ENCODE data around the gene PNLIPRP2.

The PNLIPRP2 gene

GRCh38 chr10:116674901-116675423, 54.2 kb downstream of the PNLIPRP2 start:
- FAIRE-seq (no peak), DNase-seq (ENCODE audit: insufficient read length, low spot score) (no peak)

- DNase-seq (ENCODE audit: insufficient read length, low spot score), result no peak
- no peak for FAIRE-seq
These were observed 55.4 kb downstream of the PNLIPRP2 start for GRCh38 chr10:116676118-116676517.

- FAIRE-seq (no peak), DNase-seq (ENCODE audit: insufficient read length, low spot score) (no peak)
These were observed 55.9 kb downstream of the PNLIPRP2 start for GRCh38 chr10:116676633-116677032.

- FAIRE-seq, result no peak
- no peak for DNase-seq (ENCODE audit: insufficient read length, low spot score)
These were observed 58.6 kb downstream of the PNLIPRP2 start for GRCh38 chr10:116679351-116679750.

- no peak for DNase-seq (ENCODE audit: insufficient read length, low spot score)
- no peak for FAIRE-seq
These were observed 62.4 kb downstream of the PNLIPRP2 start for GRCh38 chr10:116683166-116683565.

- DNase-seq (ENCODE audit: insufficient read length, low spot score), result no peak
- no peak for FAIRE-seq
These were observed 63.1 kb downstream of the PNLIPRP2 start for GRCh38 chr10:116683821-116684220.

- DNase-seq (ENCODE audit: insufficient read length, low spot score), result no peak
- FAIRE-seq, result no peak
These were observed 64.0 kb downstream of the PNLIPRP2 start for GRCh38 chr10:116684781-116685180.

GRCh38 chr10:116685807-116686206, 65.1 kb downstream of the PNLIPRP2 start:
- FAIRE-seq, result no peak
- DNase-seq (ENCODE audit: insufficient read length, low spot score), result no peak

- DNase-seq (ENCODE audit: insufficient read length, low spot score), result no peak
- no peak for FAIRE-seq
These were observed 65.9 kb downstream of the PNLIPRP2 start for GRCh38 chr10:116686632-116687031.

- no peak for DNase-seq (ENCODE audit: insufficient read length, low spot score)
- no peak for FAIRE-seq
These were observed 66.9 kb downstream of the PNLIPRP2 start for GRCh38 chr10:116687633-116688032.

GRCh38 chr10:116688241-116688711, 67.5 kb downstream of the PNLIPRP2 start:
- DNase-seq (ENCODE audit: insufficient read length, low spot score), result no peak
- FAIRE-seq, result no peak

- no peak for FAIRE-seq
- no peak for DNase-seq (ENCODE audit: insufficient read length, low spot score)
These were observed 68.2 kb downstream of the PNLIPRP2 start for GRCh38 chr10:116688741-116689495.

- no peak for FAIRE-seq
- no peak for DNase-seq (ENCODE audit: insufficient read length, low spot score)
These were observed 69.0 kb downstream of the PNLIPRP2 start for GRCh38 chr10:116689744-116690143.

GRCh38 chr10:116690356-116691322, 69.9 kb downstream of the PNLIPRP2 start:
- FAIRE-seq (no peak), DNase-seq (ENCODE audit: insufficient read length, low spot score) (no peak)

GRCh38 chr10:116691635-116692034, 70.9 kb downstream of the PNLIPRP2 start:
- no peak for FAIRE-seq

GRCh38 chr10:116692225-116692624, 71.5 kb downstream of the PNLIPRP2 start:
- no peak for DNase-seq (ENCODE audit: insufficient read length, low spot score)
- no peak for FAIRE-seq

More at GRCh38 chr10:116691635-116692034, 70.9 kb downstream of the PNLIPRP2 start:
- DNase-seq (ENCODE audit: insufficient read length, low spot score), result no peak

- FAIRE-seq (no peak), DNase-seq (ENCODE audit: insufficient read length, low spot score) (no peak)
These were observed 73.6 kb downstream of the PNLIPRP2 start for GRCh38 chr10:116694243-116694926.

All from GM19239 (cell line).